MG63 (cell line): Measurements from ENCODE around the gene PRLH. TPM values are rescaled to one million over a fixed set of nuclear protein-coding genes. Genes with fewer than 3 reads are reported as not detected.
"Not testable (repeated sequence)": the region's sequence is repeated elsewhere in the genome, so short reads cannot be mapped to it uniquely, and the experiment has no call there.

Source experiments
- DNase-seq: peaks from one replicate; pipeline ENCODE4 v3.0.0-alpha.2; 2020
- H3K27me3 ChIP-seq: fragments of 250-450 bp; sonication (Bioruptor Pico); 2 replicates; pipeline ENCODE4 v1.5.1; 2020; ENCODE audit warnings: mild to moderate bottlenecking, moderate library complexity
- H3K36me3 ChIP-seq: fragments of 250-450 bp; sonication (Bioruptor Pico); 2 replicates; pipeline ENCODE4 v1.5.1; 2020; ENCODE audit warnings: mild to moderate bottlenecking, moderate library complexity
- H3K4me3 ChIP-seq: fragments of 250-450 bp; sonication (Bioruptor Pico); 2 replicates; pipeline ENCODE4 v1.5.1; 2020; ENCODE audit warnings: mild to moderate bottlenecking, moderate library complexity
- H3K9me3 ChIP-seq: fragments of 250-450 bp; sonication (Bioruptor Pico); 2 replicates; pipeline ENCODE4 v1.5.1; 2020; ENCODE audit warnings: mild to moderate bottlenecking, moderate library complexity
- total RNA-seq: library from RNA; depleted of rRNA; stranded (reverse); fragments of >200 nt; shearing (Covaris generic); gene quantifications from 2 replicates; pipeline ENCODE4 v1.2.3, GENCODE V29; 2014; ENCODE audit warnings: low replicate concordance

Gene PRLH
- total RNA-seq, 1 experiment from 2014 or later, result not detected

GRCh38 chr2:237590272-237591140 lies 24.1 kb downstream of the PRLH start, which contains the start of gene RAB17:
RAB17 (minus strand) TSS chr2:237590734; CDS start chr2:237586154, 4,580 bp downstream.
- peak; percentile 32 for DNase-seq
- H3K9me3 ChIP-seq, result no peaks in the 10 kb centered on the region
- no peaks in the 10 kb centered on the region for H3K36me3 ChIP-seq
- no peaks in the 10 kb centered on the region for H3K27me3 ChIP-seq
- H3K4me3 ChIP-seq, result no peak within 1 kb of the TSS

- Histone ChIP-seq H3K4me3 (no peak overlapping the region), H3K27me3 (no peaks in the 10 kb centered on the region), H3K9me3 (no peaks in the 10 kb centered on the region), H3K36me3 (no peaks in the 10 kb centered on the region)
- DNase-seq, result no peak
Observed at GRCh38 chr2:237591141-237591881, 24.9 kb downstream of the PRLH start.

GRCh38 chr2:237592425-237592980 lies 26.1 kb downstream of the PRLH start:
- no peak for DNase-seq
- Histone ChIP-seq H3K9me3 (no peaks in the 10 kb centered on the region), H3K4me3 (no peak overlapping the region), H3K36me3 (no peaks in the 10 kb centered on the region), H3K27me3 (no peaks in the 10 kb centered on the region)

GRCh38 chr2:237593036-237593435 lies 26.7 kb downstream of the PRLH start:
- Histone ChIP-seq H3K27me3 (no peaks in the 10 kb centered on the region), H3K36me3 (no peaks in the 10 kb centered on the region), H3K4me3 (no peak overlapping the region), H3K9me3 (no peaks in the 10 kb centered on the region)
- no peak for DNase-seq

GRCh38 chr2:237593596-237594320 lies 27.4 kb downstream of the PRLH start:
- H3K36me3 ChIP-seq, result no peaks in the 10 kb centered on the region
- no peaks in the 10 kb centered on the region for H3K9me3 ChIP-seq
- DNase-seq, result no peak

GRCh38 chr2:237594514-237594871 lies 28.1 kb downstream of the PRLH start:
- DNase-seq, result no peak
- H3K4me3 ChIP-seq, result no peak overlapping the region
- H3K27me3 ChIP-seq, result no peaks in the 10 kb centered on the region
- no peaks in the 10 kb centered on the region for H3K9me3 ChIP-seq
- H3K36me3 ChIP-seq, result no peaks in the 10 kb centered on the region

More at GRCh38 chr2:237593596-237594320, 27.4 kb downstream of the PRLH start:
- no peak overlapping the region for H3K4me3 ChIP-seq
- H3K27me3 ChIP-seq, result no peaks in the 10 kb centered on the region

- not testable (repeated sequence) for H3K9me3 ChIP-seq, H3K4me3 ChIP-seq, H3K27me3 ChIP-seq, H3K36me3 ChIP-seq, DNase-seq
Observed at GRCh38 chr2:237595829-237596519, 29.6 kb downstream of the PRLH start.

- Histone ChIP-seq H3K36me3 (no peaks in the 10 kb centered on the region), H3K9me3 (no peaks in the 10 kb centered on the region), H3K27me3 (no peaks in the 10 kb centered on the region), H3K4me3 (no peak overlapping the region)
- DNase-seq, result no peak
Observed at GRCh38 chr2:237596520-237597195, 30.3 kb downstream of the PRLH start.

- Histone ChIP-seq H3K36me3 (no peaks in the 10 kb centered on the region), H3K27me3 (no peaks in the 10 kb centered on the region), H3K9me3 (no peaks in the 10 kb centered on the region), H3K4me3 (no peak overlapping the region)
- DNase-seq, result no peak
Observed at GRCh38 chr2:237597196-237598145, 31.1 kb downstream of the PRLH start.

GRCh38 chr2:237598468-237599208 lies 32.3 kb downstream of the PRLH start:
- Histone ChIP-seq H3K9me3 (no peaks in the 10 kb centered on the region), H3K4me3 (no peak overlapping the region), H3K27me3 (no peaks in the 10 kb centered on the region), H3K36me3 (no peaks in the 10 kb centered on the region)
- no peak for DNase-seq

- DNase-seq, result no peak
- H3K9me3 ChIP-seq, result no peaks in the 10 kb centered on the region
- H3K27me3 ChIP-seq, result no peaks in the 10 kb centered on the region
- H3K36me3 ChIP-seq, result no peaks in the 10 kb centered on the region
- no peak overlapping the region for H3K4me3 ChIP-seq
Observed at GRCh38 chr2:237599465-237600110, 33.2 kb downstream of the PRLH start.

GRCh38 chr2:237600205-237600846 lies 34.0 kb downstream of the PRLH start:
- no peak overlapping the region for H3K4me3 ChIP-seq
- DNase-seq, result peak; percentile 59
- no peaks in the 10 kb centered on the region for H3K9me3 ChIP-seq
- H3K36me3 ChIP-seq, result no peaks in the 10 kb centered on the region
- H3K27me3 ChIP-seq, result no peaks in the 10 kb centered on the region

GRCh38 chr2:237601453-237602116 lies 35.2 kb downstream of the PRLH start:
- Histone ChIP-seq H3K27me3 (no peaks in the 10 kb centered on the region), H3K4me3 (no peak overlapping the region), H3K9me3 (no peaks in the 10 kb centered on the region), H3K36me3 (no peaks in the 10 kb centered on the region)
- DNase-seq, result no peak
